Measurements from ENCODE around the gene SNX9. TPM values are rescaled to one million over a fixed set of nuclear protein-coding genes. Genes with fewer than 3 reads are reported as not detected.
A peak's percentile ranks its signal among the peaks of the same experiment; 100 is the strongest.

The SNX9 gene
- total and polyA plus RNA-seq, 2 of the 8 experiments (the other 6 are each of a cell fraction or from before 2014, with no cell fraction given), result 11.8 to 23.2 TPM

DNA sequence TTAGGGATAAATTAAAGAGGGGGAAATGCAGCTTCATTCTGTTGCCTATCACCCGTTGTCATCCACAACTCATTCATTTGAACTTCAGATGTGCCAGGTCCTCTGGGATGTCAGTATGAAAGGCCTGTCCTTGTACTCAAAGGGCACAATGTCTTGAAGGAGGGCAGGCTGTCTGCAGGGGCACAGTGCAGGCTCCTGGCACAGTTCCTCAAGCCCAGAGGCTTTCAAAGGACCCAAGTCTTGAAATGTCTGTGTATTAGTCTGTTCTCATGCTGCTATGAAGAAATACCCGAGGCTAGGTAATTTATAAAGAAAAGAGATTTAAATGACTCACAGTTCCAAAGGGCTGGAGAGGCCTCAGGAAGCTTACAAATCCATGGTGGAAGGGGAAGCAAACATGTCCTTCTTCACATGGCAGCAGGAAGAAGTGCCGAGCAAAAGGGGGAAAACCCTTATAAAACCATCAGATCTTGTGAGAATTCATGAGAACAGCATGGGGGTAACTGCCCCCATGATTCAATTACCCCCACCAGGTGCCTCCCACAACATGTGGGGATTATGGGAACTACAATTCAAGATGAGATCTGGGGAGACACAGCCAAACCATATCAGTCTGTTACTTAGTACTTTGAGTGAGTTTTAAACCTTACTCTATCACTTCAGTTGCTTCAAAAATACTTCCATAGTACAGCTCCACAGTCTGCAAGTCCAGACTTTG lies 9.4 kb downstream of the SNX9 start:
- peak overlapping the region; percentile 60; a peak in 2 of 4 replicates for H3K4me2 ChIP-seq (ENCODE audit: insufficient read depth in 1 of 2, low read depth in 2 of 2, low read length in 2 of 2)
- H2BK12ac ChIP-seq (ENCODE audit: low read depth, low read length), result peak overlapping the region; percentile 89; the same call in 1 of the 2 replicates
- peaks cover 3% of the 10 kb centered on the region; the same call in 1 of the 2 replicates for H3K79me1 ChIP-seq (ENCODE audit: low read depth, low read length)
- peak overlapping the region; percentile 96 for H3K4ac ChIP-seq (replicated peaks; ENCODE audit: insufficient read length, low read depth, low read length)
- ChIA-PET CTCF (ENCODE audit: partially characterized antibody) (interaction anchor here (1.2 to 1.7 kb wide), 3 partner anchors 11 to 75 kb away, joined by 3 to 5 read pairs (median 4); no protein-coding TSS in a partner anchor), POLR2A (ENCODE audit: partially characterized antibody) (interaction anchor here (0.7 to 1.9 kb wide), 3 partner anchors 10 to 109 kb away, joined by 3 to 8 read pairs (median 6); no protein-coding TSS in a partner anchor)
- peak overlapping the region; percentile 89 for H2BK5ac ChIP-seq (ENCODE audit: low read depth, low read length)
- 0 out of 8 replicates have a peak overlapping the region, but pooled peaks of 1 of the 4 experiments have one; percentile 44 for H3K4me3 ChIP-seq (ENCODE audit: extremely low read depth in 1 of 4, insufficient read depth in 2 of 4, low read depth in 3 of 4, low read length in 4 of 4)
- H4K5ac ChIP-seq (ENCODE audit: insufficient read length, low read depth, low read length), result peak overlapping the region; percentile 48
- peaks cover 21 to 98% of the 10 kb centered on the region in 2 experiments for H3K79me2 ChIP-seq (ENCODE audit: control insufficient read depth in 1 of 2, insufficient read depth in 2 of 2, low read length in 2 of 2)
- no peak overlapping the region for H4K8ac ChIP-seq (ENCODE audit: extremely low read depth, insufficient read depth, low read length)
- H3K9ac ChIP-seq (replicated peaks in 1 of 4; ENCODE audit: extremely low read depth in 1 of 4, low read depth in 3 of 4, low read length in 3 of 4), result no peak overlapping the region
- no peak overlapping the region for H3K27ac ChIP-seq (ENCODE audit: low read depth, low read length)
- peak overlapping the region; percentile 83 for H2BK120ac ChIP-seq (replicated peaks; ENCODE audit: low read depth, low read length)
- no peaks in the 10 kb centered on the region for H4K20me1 ChIP-seq (replicated peaks in 1 of 2; ENCODE audit: control insufficient read depth in 1 of 2, insufficient read depth in 2 of 2, low read length in 2 of 2)
- H2AK5ac ChIP-seq (ENCODE audit: low read depth, low read length), result peak overlapping the region; percentile 88
- no peaks in the 10 kb centered on the region for H3K23me2 ChIP-seq (ENCODE audit: low read depth, low read length)
- no peaks in the 10 kb centered on the region for H3K27me3 ChIP-seq (replicated peaks in 1 of 4; ENCODE audit: control insufficient read depth in 3 of 4, extremely low read depth in 1 of 4, insufficient read depth in 3 of 4, low read length in 3 of 4)
- H3K36me3 ChIP-seq (ENCODE audit: control insufficient read depth in 2 of 4, insufficient read depth in 4 of 4, low read length in 3 of 4), result no peaks in the 10 kb centered on the region
- H4K91ac ChIP-seq (replicated peaks; ENCODE audit: insufficient read length, low read length), result peak overlapping the region; percentile 89
- 74% methylated on average over 3 of the region's 3 CpGs; no CpG with 5 or more reads in 1 of the 2 experiments for WGBS, 2 experiments (ENCODE audit: extremely low coverage in 1 of 2, insufficient coverage in 1 of 2, insufficient read length in 1 of 2, insufficient replicate concordance in 2 of 2, low coverage in 1 of 2, low lambda C conversion rate in 2 of 2, missing lambda C conversion rate in 1 of 2)
- DNase-seq (ENCODE audit: low read depth in 1 of 2, low spot score in 2 of 2) (no peak), FAIRE-seq (no peak)
- no peaks in the 10 kb centered on the region for H3K9me3 ChIP-seq (ENCODE audit: insufficient read depth in 2 of 2, low read depth in 1 of 2, low read length in 1 of 2)
- no peak for TF ChIP-seq ASH2L (IDR thresholded peaks at IDR 0.05; ENCODE audit: low read length)
- no peak overlapping the region for H3K23ac ChIP-seq (ENCODE audit: insufficient read length)
- H3K4me1 ChIP-seq (replicated peaks in 1 of 4; ENCODE audit: control insufficient read depth in 3 of 4, insufficient read depth in 4 of 4, low read length in 3 of 4), result peaks cover 8 to 31% (median 21%) of the 10 kb centered on the region in 4 experiments
- no peak overlapping the region for H3K56ac ChIP-seq (replicated peaks; ENCODE audit: insufficient read length, low read depth, low read length)
- H2BK15ac ChIP-seq (ENCODE audit: low read length), result no peak overlapping the region
- H3K14ac ChIP-seq (ENCODE audit: insufficient read length), result no peak overlapping the region
- no peak overlapping the region for H2AFZ ChIP-seq (ENCODE audit: low read length)
- peak overlapping the region; percentile 78; the same call in 1 of the 2 replicates for H3K18ac ChIP-seq (ENCODE audit: extremely low read depth, low read length)
- H2BK20ac ChIP-seq (ENCODE audit: low read length), result peak overlapping the region; percentile 74; the same call in 1 of the 2 replicates

Measured in H1 (cell line).